Measurements from ENCODE around the gene TRIM38.
"Not testable (repeated sequence)": the region's sequence is repeated elsewhere in the genome, so short reads cannot be mapped to it uniquely, and the experiment has no call there.

The TRIM38 gene

DNA sequence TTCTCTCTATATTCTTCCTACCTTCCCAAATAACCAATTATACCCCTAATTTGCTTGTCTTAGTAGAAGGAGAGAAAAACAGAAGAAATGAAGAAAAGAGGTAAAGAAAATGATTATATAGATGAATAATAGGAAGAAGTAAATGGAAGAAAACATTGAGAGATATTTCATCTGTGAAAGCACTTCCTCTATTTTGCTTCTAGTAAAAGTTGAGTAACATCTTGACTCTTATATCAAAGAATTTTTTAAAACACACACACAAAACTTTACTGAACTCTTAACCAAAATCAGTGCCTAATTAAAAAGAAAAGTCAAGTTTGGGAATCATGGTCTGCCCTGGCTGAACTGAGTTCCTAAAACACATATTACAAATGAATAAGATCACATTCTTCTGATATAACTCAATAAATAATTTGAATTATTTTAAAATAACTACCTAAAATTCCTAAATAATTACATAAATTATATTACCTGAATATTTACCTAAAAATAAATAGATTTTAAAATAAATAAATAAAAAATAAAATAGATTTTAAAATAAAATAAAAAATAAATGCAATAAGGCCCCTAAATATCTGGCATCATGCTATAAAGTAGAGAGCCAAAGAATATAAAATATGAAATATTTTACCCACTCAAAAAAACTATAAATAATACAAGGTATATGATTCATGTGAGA is 40.9 kb upstream of the TRIM38 start:
- peaks cover 0 to 7% (median 4%) of the 10 kb centered on the region in 4 experiments for H3K4me1 ChIP-seq (ENCODE audit: control extremely low read depth in 1 of 4, control insufficient read depth in 4 of 4, insufficient read depth in 4 of 4, low read length in 3 of 4)
- H3K27me3 ChIP-seq (replicated peaks in 2 of 5; ENCODE audit: control insufficient read depth in 4 of 5, insufficient read depth in 5 of 5, low read length in 4 of 5), result no peaks in the 10 kb centered on the region
- no peak overlapping the region for H3K27ac ChIP-seq (ENCODE audit: insufficient read depth in 1 of 2, low read depth in 1 of 2, low read length in 2 of 2, poor library complexity in 1 of 2, severe bottlenecking in 2 of 2)
- ChIA-PET POLR2A (no interaction called here), CTCF (interaction anchor here (0.9 kb wide), 1 partner anchor 133 kb away, joined by 3 read pairs; no protein-coding TSS in a partner anchor)
- no peak overlapping the region for H3K4me3 ChIP-seq (ENCODE audit: control insufficient read depth in 1 of 7, extremely low read depth in 1 of 7, insufficient read depth in 4 of 7, low read depth in 2 of 7, low read length in 6 of 7)
- no peaks in the 10 kb centered on the region for H3K36me3 ChIP-seq (ENCODE audit: control insufficient read depth in 4 of 4, insufficient read depth in 4 of 4, low read length in 3 of 4)
- DNase-seq, result peak in 2 of 3 donors; percentile 6 to 22
- no peaks in the 10 kb centered on the region for H3K9me3 ChIP-seq (ENCODE audit: control extremely low read depth in 1 of 5, control insufficient read depth in 4 of 5, insufficient read depth in 2 of 5, low read depth in 1 of 5, low read length in 4 of 5)

DNA sequence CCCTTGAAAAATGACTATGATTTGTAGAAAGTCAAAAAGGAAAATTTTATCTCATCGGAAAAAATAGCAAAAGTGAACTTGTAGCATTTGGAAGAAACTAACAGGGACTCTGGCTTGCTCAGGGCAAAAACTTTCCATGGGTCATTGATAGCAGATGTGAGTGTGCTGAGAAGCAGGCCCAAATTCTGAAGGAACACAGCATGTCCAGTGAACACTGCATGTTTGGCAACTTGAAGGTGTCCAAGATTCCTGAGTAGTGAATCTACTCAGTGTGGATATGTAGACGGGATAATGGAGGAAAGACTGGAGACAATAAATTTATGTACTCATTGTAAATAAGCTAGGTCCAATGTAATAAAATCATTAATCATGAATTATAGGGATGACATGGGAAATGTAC is 40.3 kb upstream of the TRIM38 start:
- ChIA-PET CTCF (no interaction called here), POLR2A (no interaction called here)
- H3K4me1 ChIP-seq (ENCODE audit: control extremely low read depth in 1 of 4, control insufficient read depth in 4 of 4, insufficient read depth in 4 of 4, low read length in 3 of 4), result peaks cover 0 to 7% (median 4%) of the 10 kb centered on the region in 4 experiments
- no peak for DNase-seq
- H3K4me3 ChIP-seq (ENCODE audit: control insufficient read depth in 1 of 7, extremely low read depth in 1 of 7, insufficient read depth in 4 of 7, low read depth in 2 of 7, low read length in 6 of 7), result no peak overlapping the region
- no peak overlapping the region for H3K27ac ChIP-seq (ENCODE audit: insufficient read depth in 1 of 2, low read depth in 1 of 2, low read length in 2 of 2, poor library complexity in 1 of 2, severe bottlenecking in 2 of 2)
- H3K27me3 ChIP-seq (replicated peaks in 2 of 5; ENCODE audit: control insufficient read depth in 4 of 5, insufficient read depth in 5 of 5, low read length in 4 of 5), result no peaks in the 10 kb centered on the region
- no peaks in the 10 kb centered on the region for H3K36me3 ChIP-seq (ENCODE audit: control insufficient read depth in 4 of 4, insufficient read depth in 4 of 4, low read length in 3 of 4)
- WGBS (ENCODE audit: insufficient coverage), result no CpG with 5 or more reads among the region's 2 CpGs
- no peaks in the 10 kb centered on the region for H3K9me3 ChIP-seq (ENCODE audit: control extremely low read depth in 1 of 5, control insufficient read depth in 4 of 5, insufficient read depth in 2 of 5, low read depth in 1 of 5, low read length in 4 of 5)

DNA sequence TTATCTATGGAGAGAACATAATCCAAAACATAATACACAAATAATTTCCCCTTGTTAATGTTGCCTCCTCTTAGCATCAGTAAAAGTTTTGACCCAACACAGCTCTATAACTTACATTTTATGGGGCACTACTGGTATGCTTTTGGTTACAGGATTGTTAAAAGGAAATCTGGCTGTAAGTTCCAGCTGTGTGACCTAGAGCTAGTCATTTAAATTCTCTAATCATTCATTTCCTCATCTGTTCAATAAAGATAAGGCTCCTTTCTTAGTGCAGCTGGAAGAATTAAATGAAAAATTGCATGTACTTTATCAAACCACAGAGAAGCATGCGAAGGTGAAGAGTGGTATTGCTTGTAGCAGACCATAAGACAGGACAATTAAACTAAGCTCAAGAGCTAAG is 36.7 kb upstream of the TRIM38 start:
- POLR2A ChIA-PET, result interaction anchor here (0.7 kb wide), 1 partner anchor 18 kb away, joined by 6 read pairs; no protein-coding TSS in a partner anchor

DNA sequence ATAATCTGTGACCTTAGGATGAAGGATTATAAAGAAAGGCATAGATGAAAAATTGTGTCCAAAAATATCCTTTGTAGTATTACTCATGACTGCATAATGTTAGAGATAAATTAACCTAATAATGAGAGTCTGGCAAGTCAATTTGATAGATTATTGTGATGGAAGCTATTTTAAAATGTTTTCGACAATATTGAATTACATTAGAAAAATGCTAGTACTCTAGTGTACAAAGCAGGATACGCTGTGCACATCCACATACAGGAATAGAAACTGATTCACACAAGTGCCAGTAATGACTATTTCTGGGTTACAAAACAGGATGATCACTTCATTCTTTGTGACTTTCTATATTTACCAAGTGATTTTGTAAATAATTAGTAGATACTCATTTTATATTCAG is 35.4 kb upstream of the TRIM38 start:
- Histone ChIP-seq H3K4me1 (ENCODE audit: control extremely low read depth in 1 of 4, control insufficient read depth in 4 of 4, insufficient read depth in 4 of 4, low read length in 3 of 4) (peaks cover 0 to 5% (median 1%) of the 10 kb centered on the region in 4 experiments), H3K27me3 (replicated peaks in 2 of 5; ENCODE audit: control insufficient read depth in 4 of 5, insufficient read depth in 5 of 5, low read length in 4 of 5) (no peaks in the 10 kb centered on the region), H3K9me3 (ENCODE audit: control extremely low read depth in 1 of 5, control insufficient read depth in 4 of 5, insufficient read depth in 2 of 5, low read depth in 1 of 5, low read length in 4 of 5) (no peaks in the 10 kb centered on the region), H3K4me3 (ENCODE audit: control insufficient read depth in 1 of 7, extremely low read depth in 1 of 7, insufficient read depth in 4 of 7, low read depth in 2 of 7, low read length in 6 of 7) (no peak overlapping the region), H3K36me3 (ENCODE audit: control insufficient read depth in 4 of 4, insufficient read depth in 4 of 4, low read length in 3 of 4) (no peaks in the 10 kb centered on the region), H3K27ac (ENCODE audit: insufficient read depth in 1 of 2, low read depth in 1 of 2, low read length in 2 of 2, poor library complexity in 1 of 2, severe bottlenecking in 2 of 2) (no peak overlapping the region)
- CTCF ChIA-PET, result interaction anchor here (1.1 to 1.5 kb wide), 3 partner anchors 12 to 145 kb away, joined by 3 to 4 read pairs (median 4); no protein-coding TSS in a partner anchor
- no peak for DNase-seq
- WGBS (ENCODE audit: insufficient coverage), result no CpG with 5 or more reads among the region's 2 CpGs
- POLR2A ChIA-PET, result no interaction called here

More for the DNA sequence above, 36.7 kb upstream of the TRIM38 start:
- Histone ChIP-seq H3K27me3 (replicated peaks in 2 of 5; ENCODE audit: control insufficient read depth in 4 of 5, insufficient read depth in 5 of 5, low read length in 4 of 5) (no peaks in the 10 kb centered on the region), H3K4me3 (ENCODE audit: control insufficient read depth in 1 of 7, extremely low read depth in 1 of 7, insufficient read depth in 4 of 7, low read depth in 2 of 7, low read length in 6 of 7) (no peak overlapping the region), H3K4me1 (ENCODE audit: control extremely low read depth in 1 of 4, control insufficient read depth in 4 of 4, insufficient read depth in 4 of 4, low read length in 3 of 4) (peaks cover 0 to 5% (median 1%) of the 10 kb centered on the region in 4 experiments), H3K36me3 (ENCODE audit: control insufficient read depth in 4 of 4, insufficient read depth in 4 of 4, low read length in 3 of 4) (no peaks in the 10 kb centered on the region), H3K9me3 (ENCODE audit: control extremely low read depth in 1 of 5, control insufficient read depth in 4 of 5, insufficient read depth in 2 of 5, low read depth in 1 of 5, low read length in 4 of 5) (no peaks in the 10 kb centered on the region), H3K27ac (ENCODE audit: insufficient read depth in 1 of 2, low read depth in 1 of 2, low read length in 2 of 2, poor library complexity in 1 of 2, severe bottlenecking in 2 of 2) (no peak overlapping the region)
- CTCF ChIA-PET, result interaction anchor here (0.6 to 1.2 kb wide), 5 partner anchors 24 to 208 kb away, joined by 3 read pairs; no protein-coding TSS in a partner anchor
- no CpG with 5 or more reads among the region's 1 CpG for WGBS (ENCODE audit: insufficient coverage)
- DNase-seq, result peak; percentile 46 to 86 (median 73)

DNA sequence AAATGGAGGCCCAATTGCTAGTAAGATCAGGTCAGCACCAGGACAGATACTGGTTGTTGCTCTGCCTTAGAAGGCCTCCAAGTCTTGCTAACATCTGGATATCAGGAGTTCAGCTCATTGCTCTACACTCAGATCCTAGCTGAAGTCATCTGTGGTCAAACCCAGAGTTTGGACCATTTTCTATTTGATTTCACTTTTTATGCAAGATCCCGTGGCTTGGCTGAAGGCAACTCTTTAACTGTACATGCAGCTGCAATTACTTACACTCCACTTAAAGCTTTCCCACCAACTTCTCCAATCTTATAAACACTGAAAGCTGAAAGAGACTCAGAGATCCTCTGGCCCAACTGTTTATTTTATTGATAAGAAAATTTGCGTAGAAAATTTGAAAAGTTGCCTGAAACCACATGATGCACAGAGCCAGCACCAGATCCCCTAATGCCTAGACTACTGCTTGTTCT is 34.8 kb upstream of the TRIM38 start:
- Histone ChIP-seq H3K27me3 (replicated peaks in 2 of 5; ENCODE audit: control insufficient read depth in 4 of 5, insufficient read depth in 5 of 5, low read length in 4 of 5) (no peaks in the 10 kb centered on the region), H3K4me3 (ENCODE audit: control insufficient read depth in 1 of 7, extremely low read depth in 1 of 7, insufficient read depth in 4 of 7, low read depth in 2 of 7, low read length in 6 of 7) (no peak overlapping the region), H3K9me3 (ENCODE audit: control extremely low read depth in 1 of 5, control insufficient read depth in 4 of 5, insufficient read depth in 2 of 5, low read depth in 1 of 5, low read length in 4 of 5) (no peaks in the 10 kb centered on the region), H3K4me1 (ENCODE audit: control extremely low read depth in 1 of 4, control insufficient read depth in 4 of 4, insufficient read depth in 4 of 4, low read length in 3 of 4) (peaks cover 0 to 5% (median 1%) of the 10 kb centered on the region in 4 experiments), H3K27ac (ENCODE audit: insufficient read depth in 1 of 2, low read depth in 1 of 2, low read length in 2 of 2, poor library complexity in 1 of 2, severe bottlenecking in 2 of 2) (no peak overlapping the region), H3K36me3 (ENCODE audit: control insufficient read depth in 4 of 4, insufficient read depth in 4 of 4, low read length in 3 of 4) (no peaks in the 10 kb centered on the region)
- DNase-seq, result peak in 2 of 3 donors; percentile 21 to 27
- 43% methylated on average over 1 of the region's 2 CpGs for WGBS (ENCODE audit: insufficient coverage)
- ChIA-PET POLR2A (interaction anchor here (0.6 kb wide), 1 partner anchor 444 kb away, joined by 3 read pairs; no protein-coding TSS in a partner anchor), CTCF (interaction anchor here (1.0 to 1.5 kb wide), 4 partner anchors 11 to 146 kb away, joined by 3 to 5 read pairs (median 4); no protein-coding TSS in a partner anchor)

DNA sequence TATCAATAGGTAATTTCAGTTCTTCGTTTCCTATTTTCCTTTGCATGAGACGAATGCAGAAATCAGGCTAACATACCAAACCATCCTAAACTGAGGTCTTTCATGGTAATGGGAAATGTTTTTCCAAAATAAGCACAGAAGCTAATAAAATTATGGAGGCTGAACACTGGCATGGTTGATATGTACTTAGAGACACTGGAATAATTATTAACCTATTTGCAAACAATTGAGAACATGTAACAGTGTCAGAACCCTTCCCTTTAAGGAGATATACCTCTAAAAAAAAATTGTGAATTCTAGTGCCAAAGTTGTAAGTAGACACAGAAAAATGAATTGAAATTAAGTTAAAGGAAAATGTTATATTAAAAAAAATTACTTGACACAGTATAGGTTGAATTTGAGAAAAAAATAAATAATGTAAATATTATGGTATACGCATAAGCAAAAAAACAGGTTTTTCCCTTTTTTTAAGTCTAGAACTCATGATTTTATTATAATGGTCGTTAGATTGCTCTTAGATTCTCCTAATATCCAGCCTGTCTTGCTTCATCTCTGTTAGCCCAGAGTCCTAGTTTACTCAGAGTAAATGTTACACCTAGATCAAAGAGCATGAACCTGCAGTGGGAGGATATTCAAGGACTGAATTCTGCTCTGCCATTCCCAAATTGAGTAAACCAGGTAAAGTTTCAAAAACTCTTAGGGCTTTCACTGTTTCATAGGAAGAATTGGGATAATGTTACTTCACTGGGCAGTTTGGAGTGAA is 33.9 kb upstream of the TRIM38 start:
- Histone ChIP-seq H3K4me1 (ENCODE audit: control extremely low read depth in 1 of 4, control insufficient read depth in 4 of 4, insufficient read depth in 4 of 4, low read length in 3 of 4) (peaks cover 0 to 5% (median 1%) of the 10 kb centered on the region in 4 experiments), H3K27me3 (replicated peaks in 2 of 5; ENCODE audit: control insufficient read depth in 4 of 5, insufficient read depth in 5 of 5, low read length in 4 of 5) (no peaks in the 10 kb centered on the region), H3K4me3 (ENCODE audit: control insufficient read depth in 1 of 7, extremely low read depth in 1 of 7, insufficient read depth in 4 of 7, low read depth in 2 of 7, low read length in 6 of 7) (no peak overlapping the region), H3K9me3 (ENCODE audit: control extremely low read depth in 1 of 5, control insufficient read depth in 4 of 5, insufficient read depth in 2 of 5, low read depth in 1 of 5, low read length in 4 of 5) (no peaks in the 10 kb centered on the region), H3K27ac (ENCODE audit: insufficient read depth in 1 of 2, low read depth in 1 of 2, low read length in 2 of 2, poor library complexity in 1 of 2, severe bottlenecking in 2 of 2) (no peak overlapping the region), H3K36me3 (ENCODE audit: control insufficient read depth in 4 of 4, insufficient read depth in 4 of 4, low read length in 3 of 4) (no peaks in the 10 kb centered on the region)
- WGBS (ENCODE audit: insufficient coverage), result 100% methylated on average over 3 of the region's 4 CpGs
- ChIA-PET POLR2A (interaction anchor here (0.5 kb wide), 1 partner anchor 72 kb away, joined by 4 read pairs; no protein-coding TSS in a partner anchor), CTCF (interaction anchor here (1.0 to 1.5 kb wide), 3 partner anchors 10 to 18 kb away, joined by 3 to 5 read pairs (median 4); no protein-coding TSS in a partner anchor)
- DNase-seq, result no peak

DNA sequence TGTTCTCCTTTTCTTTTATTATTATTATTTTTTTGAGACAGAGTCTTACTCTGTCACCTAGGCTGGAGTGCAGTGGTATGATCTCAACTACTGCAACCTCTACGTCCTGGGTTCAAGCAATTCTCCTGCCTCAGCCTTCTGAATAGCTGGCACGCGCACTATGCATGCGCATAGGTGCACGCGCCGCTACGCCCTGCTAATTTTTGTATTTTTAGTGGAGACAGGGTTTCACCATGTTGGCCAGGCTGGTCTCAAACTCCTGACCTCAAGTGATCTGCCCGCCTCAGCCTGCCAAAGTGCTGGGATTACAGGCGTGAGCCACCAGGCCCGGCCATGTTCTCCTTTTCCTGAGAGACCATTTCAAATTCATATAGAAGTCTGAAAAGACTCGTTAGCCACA is 32.8 kb upstream of the TRIM38 start:
- H3K9me3 ChIP-seq (ENCODE audit: control extremely low read depth in 1 of 5, control insufficient read depth in 4 of 5, insufficient read depth in 2 of 5, low read depth in 1 of 5, low read length in 4 of 5); H3K4me1 ChIP-seq (ENCODE audit: control extremely low read depth in 1 of 4, control insufficient read depth in 4 of 4, insufficient read depth in 4 of 4, low read length in 3 of 4); H3K27ac ChIP-seq (ENCODE audit: insufficient read depth in 1 of 2, low read depth in 1 of 2, low read length in 2 of 2, poor library complexity in 1 of 2, severe bottlenecking in 2 of 2); H3K36me3 ChIP-seq (ENCODE audit: control insufficient read depth in 4 of 4, insufficient read depth in 4 of 4, low read length in 3 of 4); DNase-seq; CTCF ChIA-PET; H3K4me3 ChIP-seq (ENCODE audit: control insufficient read depth in 1 of 7, extremely low read depth in 1 of 7, insufficient read depth in 4 of 7, low read depth in 2 of 7, low read length in 6 of 7); H3K27me3 ChIP-seq (replicated peaks in 2 of 5; ENCODE audit: control insufficient read depth in 4 of 5, insufficient read depth in 5 of 5, low read length in 4 of 5); POLR2A ChIA-PET: not testable (repeated sequence)
- 91% methylated on average over 11 of the region's 12 CpGs for WGBS (ENCODE audit: insufficient coverage)

Data from common myeloid progenitor, CD34-positive (primary cell).